OCI-LY3 (cell line): Measurements from ENCODE around the gene SNTG2.

Experiments
- EZH2phosphoT487 ChIP-seq: fragments of 200-600 bp; shearing (Covaris generic); IDR thresholded peaks from 2 replicates; pipeline ENCODE4 v1.6.1; 2018; ENCODE audit warnings: antibody characterized with exemption, mixed run types, low read depth
- TF ChIP-seq, protein P1 (sequence below): fragments of 200-600, 300-600 bp; sonication (generic); IDR thresholded peaks from 2 replicates; pipeline ENCODE4 v1.5.1; 2014; ENCODE audit warnings: antibody characterized with exemption, low read length, low read depth

- TF ChIP-seq, protein P1, sequence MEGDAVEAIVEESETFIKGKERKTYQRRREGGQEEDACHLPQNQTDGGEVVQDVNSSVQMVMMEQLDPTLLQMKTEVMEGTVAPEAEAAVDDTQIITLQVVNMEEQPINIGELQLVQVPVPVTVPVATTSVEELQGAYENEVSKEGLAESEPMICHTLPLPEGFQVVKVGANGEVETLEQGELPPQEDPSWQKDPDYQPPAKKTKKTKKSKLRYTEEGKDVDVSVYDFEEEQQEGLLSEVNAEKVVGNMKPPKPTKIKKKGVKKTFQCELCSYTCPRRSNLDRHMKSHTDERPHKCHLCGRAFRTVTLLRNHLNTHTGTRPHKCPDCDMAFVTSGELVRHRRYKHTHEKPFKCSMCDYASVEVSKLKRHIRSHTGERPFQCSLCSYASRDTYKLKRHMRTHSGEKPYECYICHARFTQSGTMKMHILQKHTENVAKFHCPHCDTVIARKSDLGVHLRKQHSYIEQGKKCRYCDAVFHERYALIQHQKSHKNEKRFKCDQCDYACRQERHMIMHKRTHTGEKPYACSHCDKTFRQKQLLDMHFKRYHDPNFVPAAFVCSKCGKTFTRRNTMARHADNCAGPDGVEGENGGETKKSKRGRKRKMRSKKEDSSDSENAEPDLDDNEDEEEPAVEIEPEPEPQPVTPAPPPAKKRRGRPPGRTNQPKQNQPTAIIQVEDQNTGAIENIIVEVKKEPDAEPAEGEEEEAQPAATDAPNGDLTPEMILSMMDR, result no peak
- TF ChIP-seq EZH2phosphoT487, result no peak
Observed at GRCh38 chr2:1224901-1225300, 274.3 kb downstream of the SNTG2 start.
